ENCODE results near the gene MCRIP1. TPM values are rescaled to one million over a fixed set of nuclear protein-coding genes. Genes with fewer than 3 reads are reported as not detected.

The MCRIP1 gene
- total and polyA plus RNA-seq, 2 of the 13 experiments (the other 11 are each of a cell fraction or from before 2014, with no cell fraction given): 79.7 to 84.9 TPM

GRCh38 chr17:81819708-81820107 lies 13.4 kb downstream of the MCRIP1 start:
- intact Hi-C loops (cut with micrococcal nuclease; ENCODE audit: unreplicated experiment): loop anchor here (5.0 kb wide), 1 partner anchor 43 kb away; the partner anchor contains the start of gene P4HB
- ATAC-seq (no peak), DNase-seq (ENCODE audit: low spot score) (no peak), FAIRE-seq (no peak)
- 50% methylated on average over 12 of the region's 13 CpGs for WGBS (ENCODE audit: low lambda C conversion rate)
- POLR2A ChIA-PET: interaction anchor here (0.6 to 1.0 kb wide), 4 partner anchors 13 to 148 kb away, joined by 3 to 6 read pairs (median 4); no protein-coding TSS in a partner anchor
- H3K36me3 ChIP-seq (replicated peaks in 1 of 2; ENCODE audit: control insufficient read depth in 1 of 2, insufficient read depth in 2 of 2, low read length in 2 of 2): peaks cover 2 to 6% of the 10 kb centered on the region in 2 experiments; a peak in 2 of 5 replicates
- in situ Hi-C loops (cut with HindIII; ENCODE audit: extremely low pct_ligation_motif_present, low pct_unique_long_range_greater_than_20kb): no loop called here
- no peaks in the 10 kb centered on the region for H3K79me2 ChIP-seq (ENCODE audit: insufficient read depth, low read length)
- no peak overlapping the region for H3K9ac ChIP-seq (ENCODE audit: insufficient read depth, low read depth, low read length)
- TF ChIP-seq AGO2 (optimal IDR thresholded peaks at IDR 0.05; ENCODE audit: low read depth, low read length) (peak; percentile 43), KDM2A (CRISPR knock-in tag; IDR thresholded peaks at IDR 0.05; ENCODE audit: borderline replicate concordance, low read depth) (peak; percentile 18; the same call in 1 of the 2 replicates), NAIF1 (CRISPR knock-in tag; IDR thresholded peaks at IDR 0.05; ENCODE audit: borderline replicate concordance) (no peak), PCBP1 (IDR thresholded peaks at IDR 0.05; ENCODE audit: borderline replicate concordance, low read depth, low read length) (peak; percentile 76; the same call in 1 of the 2 replicates), AKNA (CRISPR knock-in tag; IDR thresholded peaks at IDR 0.05; ENCODE audit: borderline replicate concordance) (no peak)
- H3K9me3 ChIP-seq (ENCODE audit: low read length): no peaks in the 10 kb centered on the region
- no peaks in the 10 kb centered on the region for H4K20me1 ChIP-seq (ENCODE audit: insufficient read depth, low read length)
- CTCF ChIA-PET (ENCODE audit: low intra/inter-chr PET ratio, low total read pairs): interaction anchor here (2.5 kb wide), 1 partner anchor 86 kb away, joined by 8 read pairs; no protein-coding TSS in a partner anchor
- no peak overlapping the region for H3K4me3 ChIP-seq (replicated peaks in 1 of 3; ENCODE audit: insufficient read depth in 1 of 3, low read depth in 2 of 3, low read length in 3 of 3)
- H3K27ac ChIP-seq (ENCODE audit: extremely low read length, insufficient read depth, low read length): no peak overlapping the region
- no TSS peak for BruUV-seq (replicated peaks)
- H2AFZ ChIP-seq (ENCODE audit: low read length): no peak overlapping the region
- H3K4me1 ChIP-seq (ENCODE audit: insufficient read depth, low read length): peaks cover 49% of the 10 kb centered on the region
- no peak overlapping the region for H3K4me2 ChIP-seq (ENCODE audit: low read depth, low read length)
- H3K27me3 ChIP-seq (ENCODE audit: control insufficient read depth in 1 of 2, insufficient read depth in 2 of 2, low read length in 2 of 2): peaks cover 0 to 3% of the 10 kb centered on the region in 2 experiments; a peak in 2 of 5 replicates
